ENCODE data around the gene LDB2.

Gene LDB2

GRCh38 chr4:16881151-16881884 lies 17.1 kb downstream of the LDB2 start:
- Mint-ChIP-seq H3K27ac (no peak overlapping the region), H3K36me3 (ENCODE audit: low read depth) (peaks cover 91% of the 10 kb centered on the region), H3K4me3 (no peak overlapping the region), H3K27me3 (ENCODE audit: low read depth, poor library complexity) (no peaks in the 10 kb centered on the region), H3K4me1 (peaks cover 30% of the 10 kb centered on the region), H3K9me3 (peaks cover 39% of the 10 kb centered on the region)
- TF ChIP-seq, protein P1, sequence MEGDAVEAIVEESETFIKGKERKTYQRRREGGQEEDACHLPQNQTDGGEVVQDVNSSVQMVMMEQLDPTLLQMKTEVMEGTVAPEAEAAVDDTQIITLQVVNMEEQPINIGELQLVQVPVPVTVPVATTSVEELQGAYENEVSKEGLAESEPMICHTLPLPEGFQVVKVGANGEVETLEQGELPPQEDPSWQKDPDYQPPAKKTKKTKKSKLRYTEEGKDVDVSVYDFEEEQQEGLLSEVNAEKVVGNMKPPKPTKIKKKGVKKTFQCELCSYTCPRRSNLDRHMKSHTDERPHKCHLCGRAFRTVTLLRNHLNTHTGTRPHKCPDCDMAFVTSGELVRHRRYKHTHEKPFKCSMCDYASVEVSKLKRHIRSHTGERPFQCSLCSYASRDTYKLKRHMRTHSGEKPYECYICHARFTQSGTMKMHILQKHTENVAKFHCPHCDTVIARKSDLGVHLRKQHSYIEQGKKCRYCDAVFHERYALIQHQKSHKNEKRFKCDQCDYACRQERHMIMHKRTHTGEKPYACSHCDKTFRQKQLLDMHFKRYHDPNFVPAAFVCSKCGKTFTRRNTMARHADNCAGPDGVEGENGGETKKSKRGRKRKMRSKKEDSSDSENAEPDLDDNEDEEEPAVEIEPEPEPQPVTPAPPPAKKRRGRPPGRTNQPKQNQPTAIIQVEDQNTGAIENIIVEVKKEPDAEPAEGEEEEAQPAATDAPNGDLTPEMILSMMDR (IDR thresholded peaks at IDR 0.05) = no peak
- DNase-seq = no peak

DNA sequence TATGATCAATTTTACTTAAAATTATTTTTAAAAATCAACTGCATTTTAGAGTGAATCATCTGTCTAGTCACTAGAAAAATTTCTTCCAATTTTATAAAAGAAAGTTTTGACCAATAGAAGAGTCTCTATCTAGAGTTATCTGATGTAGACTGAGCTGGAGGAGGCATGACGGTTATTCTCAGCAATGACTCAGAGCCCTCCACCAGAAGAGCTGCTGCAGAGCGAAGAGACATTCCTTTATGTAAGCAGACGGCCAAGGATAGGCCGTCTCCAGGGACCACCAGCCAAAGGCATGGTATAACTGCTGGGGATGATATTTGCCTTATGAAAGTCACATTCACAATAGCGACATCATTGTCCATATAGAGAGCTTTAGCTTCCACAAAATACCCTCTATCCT lies 23.0 kb downstream of the LDB2 start:
- H3K4me3 Mint-ChIP-seq = no peak overlapping the region
- H3K27ac Mint-ChIP-seq = peak overlapping the region; percentile 48
- DNase-seq = no peak

GRCh38 chr4:16869594-16870245 lies 28.7 kb downstream of the LDB2 start:
- H3K9me3 Mint-ChIP-seq = no peaks in the 10 kb centered on the region
- H3K36me3 Mint-ChIP-seq (ENCODE audit: low read depth) = peaks cover 26% of the 10 kb centered on the region
- H3K27ac Mint-ChIP-seq = no peak overlapping the region
- no peaks in the 10 kb centered on the region for H3K27me3 Mint-ChIP-seq (ENCODE audit: low read depth, poor library complexity)
- TF ChIP-seq, protein P1 (IDR thresholded peaks at IDR 0.05) = no peak
- DNase-seq = no peak
- no peak overlapping the region for H3K4me3 Mint-ChIP-seq
- H3K4me1 Mint-ChIP-seq = no peaks in the 10 kb centered on the region

More for the DNA sequence above, 23.0 kb downstream of the LDB2 start:
- H3K27me3 Mint-ChIP-seq (ENCODE audit: low read depth, poor library complexity) = no peaks in the 10 kb centered on the region
- TF ChIP-seq, protein P1 (IDR thresholded peaks at IDR 0.05) = no peak
- H3K4me1 Mint-ChIP-seq = no peaks in the 10 kb centered on the region
- peaks cover 36% of the 10 kb centered on the region for H3K9me3 Mint-ChIP-seq
- peaks cover 66% of the 10 kb centered on the region for H3K36me3 Mint-ChIP-seq (ENCODE audit: low read depth)

DNA sequence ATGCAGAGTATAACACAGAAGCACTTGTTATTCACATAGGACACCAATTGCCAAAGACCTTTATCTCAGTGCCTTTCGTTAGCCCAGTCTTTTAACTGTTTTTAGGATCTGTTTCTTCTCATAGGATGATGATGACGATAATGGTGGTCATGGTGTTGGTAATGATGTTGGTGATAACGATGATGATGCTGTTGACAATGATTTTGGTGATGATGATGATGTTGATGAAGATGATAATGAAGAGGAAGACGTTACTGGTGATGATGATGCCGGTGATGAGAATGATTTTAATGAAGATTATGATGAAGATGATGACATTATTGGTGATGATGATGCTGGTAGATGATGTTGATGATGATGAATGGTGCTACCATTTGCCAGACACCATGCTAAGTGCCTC lies 29.8 kb downstream of the LDB2 start:
- H3K4me1 Mint-ChIP-seq = no peaks in the 10 kb centered on the region
- TF ChIP-seq, protein P1 (IDR thresholded peaks at IDR 0.05) = no peak
- peaks cover 29% of the 10 kb centered on the region for H3K36me3 Mint-ChIP-seq (ENCODE audit: low read depth)
- H3K9me3 Mint-ChIP-seq = no peaks in the 10 kb centered on the region
- H3K27me3 Mint-ChIP-seq (ENCODE audit: low read depth, poor library complexity) = no peaks in the 10 kb centered on the region
- no peak overlapping the region for H3K27ac Mint-ChIP-seq
- no peak for DNase-seq
- H3K4me3 Mint-ChIP-seq = no peak overlapping the region

GRCh38 chr4:16867827-16868226 lies 30.6 kb downstream of the LDB2 start:
- Mint-ChIP-seq H3K9me3 (no peaks in the 10 kb centered on the region), H3K4me3 (no peak overlapping the region), H3K27me3 (ENCODE audit: low read depth, poor library complexity) (no peaks in the 10 kb centered on the region), H3K36me3 (ENCODE audit: low read depth) (peaks cover 27% of the 10 kb centered on the region), H3K4me1 (peaks cover 4% of the 10 kb centered on the region), H3K27ac (no peak overlapping the region)
- TF ChIP-seq, protein P1 (IDR thresholded peaks at IDR 0.05) = no peak
- DNase-seq = no peak

Measured in nephron progenitor cell (in vitro differentiated cells).